ENCODE data around the gene TSSK1B.
"Not testable (repeated sequence)": the region's sequence is repeated elsewhere in the genome, so short reads cannot be mapped to it uniquely, and the experiment has no call there.

Gene TSSK1B

GRCh38 chr5:113397986-113398385 is 36.8 kb downstream of the TSSK1B start:
- not testable (repeated sequence) for DNase-seq (ENCODE audit: low read depth)

- DNase-seq (ENCODE audit: low read depth): no peak
These were observed 37.7 kb downstream of the TSSK1B start for GRCh38 chr5:113397046-113397445.

- DNase-seq (ENCODE audit: low read depth): no peak
These were observed 40.1 kb downstream of the TSSK1B start for GRCh38 chr5:113394658-113395057.

GRCh38 chr5:113390224-113390623 is 44.6 kb downstream of the TSSK1B start:
- DNase-seq (ENCODE audit: low read depth): no peak

DNA sequence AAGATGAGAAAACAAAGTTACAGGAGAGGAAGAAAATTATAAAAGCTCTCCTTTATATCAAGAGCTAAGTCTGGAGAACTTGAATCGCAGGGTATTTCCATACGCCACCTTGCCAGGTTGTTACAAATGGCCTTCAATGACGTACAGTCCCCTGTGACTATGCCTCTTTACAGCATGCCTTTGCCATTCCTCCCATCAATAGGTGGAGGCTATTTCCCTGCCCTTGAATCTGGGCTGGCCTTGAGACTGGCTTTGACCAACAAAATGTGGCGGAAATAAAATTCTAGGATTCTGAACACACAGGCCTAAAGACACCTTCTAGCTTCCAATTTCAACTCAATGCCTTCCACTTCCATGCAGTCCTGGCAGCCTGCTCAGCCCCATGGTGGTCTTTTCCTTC is 45.7 kb downstream of the TSSK1B start:
- no peak for DNase-seq (ENCODE audit: low read depth)

DNA sequence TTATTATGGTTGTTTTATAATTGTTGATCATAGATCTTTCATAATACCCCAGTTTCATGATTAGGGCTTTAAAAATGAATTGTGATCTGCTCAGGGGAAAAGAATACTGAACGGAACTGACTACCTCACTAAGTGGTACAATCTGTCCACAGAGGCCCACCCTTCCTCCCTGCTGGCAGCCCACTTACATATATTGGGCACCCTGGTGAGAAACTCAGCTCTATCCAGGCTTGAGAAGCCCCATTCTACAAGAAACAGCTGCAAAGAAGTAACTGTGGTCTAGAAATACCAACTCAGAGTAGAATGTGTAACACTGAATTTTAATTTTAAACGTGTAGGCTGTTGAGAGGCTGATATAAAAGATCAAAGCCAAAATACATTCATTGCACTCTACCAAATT is 46.9 kb downstream of the TSSK1B start:
- DNase-seq (ENCODE audit: low read depth): no peak

DNA sequence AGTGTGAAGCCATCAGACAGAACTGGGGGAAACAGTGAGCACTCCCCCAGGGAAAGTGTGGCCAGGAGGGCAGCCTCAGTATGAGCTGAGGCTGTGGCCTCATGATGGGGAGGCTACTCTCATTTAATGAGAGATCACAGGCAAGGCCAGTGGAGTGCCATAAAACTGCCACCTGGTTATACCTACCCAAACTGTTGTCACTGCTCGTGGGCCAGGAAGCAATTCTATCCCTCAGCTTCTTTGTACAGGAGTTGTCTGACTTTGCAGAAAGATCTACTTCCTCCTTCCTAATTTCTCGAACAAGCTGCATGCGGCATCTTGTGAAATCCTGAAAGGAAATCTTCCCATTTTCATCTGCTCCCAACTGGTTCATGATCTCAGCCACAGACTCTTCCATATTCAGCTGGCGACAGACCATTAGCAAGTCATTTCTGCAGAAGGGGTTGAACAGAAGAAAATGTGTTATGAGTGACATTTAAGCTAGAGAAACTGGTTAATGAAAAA is 50.0 kb downstream of the TSSK1B start:
- DNase-seq (ENCODE audit: low read depth): no peak

DNA sequence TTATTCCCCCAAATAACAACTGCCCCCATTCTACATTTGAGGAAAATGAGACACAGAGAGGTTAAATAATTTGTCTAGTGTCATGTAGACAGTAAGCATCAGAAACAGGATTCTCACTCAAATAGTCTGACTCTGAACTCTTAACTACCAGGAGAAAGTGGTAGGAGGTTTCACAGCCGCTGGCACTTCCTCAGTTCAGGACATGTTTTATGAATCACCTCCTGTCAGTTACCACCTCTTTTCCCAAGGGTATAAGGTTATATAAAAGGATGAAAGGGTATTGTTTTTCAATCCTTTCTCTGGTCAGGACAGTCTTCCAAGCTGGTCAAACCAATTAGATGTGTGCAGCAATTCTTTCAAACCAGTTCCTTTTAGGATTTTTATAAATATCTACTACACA is 52.1 kb downstream of the TSSK1B start:
- no peak for DNase-seq (ENCODE audit: low read depth)

Data from stimulated activated CD8-positive, alpha-beta memory T cell treated with anti-CD3 and anti-CD28 coated beads, Interleukin-12 subunit alpha, Interleukin-12 subunit beta, amount 100 ng/mL, for 4 hours (primary cell).